DMS114 treated with DMSO at 0.1 percent for 48 hours (cell line): Measurements from ENCODE around the gene SNX33.
"Not testable (repeated sequence)": the region's sequence is repeated elsewhere in the genome, so short reads cannot be mapped to it uniquely, and the experiment has no call there.

ENCODE experiments used
- DNase-seq: peaks from one replicate; lab custom pipeline; 2025; ENCODE audit not compliant: unreplicated experiment; lab: John Stamatoyannopoulos, UW

The SNX33 gene, protein sequence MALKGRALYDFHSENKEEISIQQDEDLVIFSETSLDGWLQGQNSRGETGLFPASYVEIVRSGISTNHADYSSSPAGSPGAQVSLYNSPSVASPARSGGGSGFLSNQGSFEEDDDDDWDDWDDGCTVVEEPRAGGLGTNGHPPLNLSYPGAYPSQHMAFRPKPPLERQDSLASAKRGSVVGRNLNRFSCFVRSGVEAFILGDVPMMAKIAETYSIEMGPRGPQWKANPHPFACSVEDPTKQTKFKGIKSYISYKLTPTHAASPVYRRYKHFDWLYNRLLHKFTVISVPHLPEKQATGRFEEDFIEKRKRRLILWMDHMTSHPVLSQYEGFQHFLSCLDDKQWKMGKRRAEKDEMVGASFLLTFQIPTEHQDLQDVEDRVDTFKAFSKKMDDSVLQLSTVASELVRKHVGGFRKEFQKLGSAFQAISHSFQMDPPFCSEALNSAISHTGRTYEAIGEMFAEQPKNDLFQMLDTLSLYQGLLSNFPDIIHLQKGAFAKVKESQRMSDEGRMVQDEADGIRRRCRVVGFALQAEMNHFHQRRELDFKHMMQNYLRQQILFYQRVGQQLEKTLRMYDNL

DNA sequence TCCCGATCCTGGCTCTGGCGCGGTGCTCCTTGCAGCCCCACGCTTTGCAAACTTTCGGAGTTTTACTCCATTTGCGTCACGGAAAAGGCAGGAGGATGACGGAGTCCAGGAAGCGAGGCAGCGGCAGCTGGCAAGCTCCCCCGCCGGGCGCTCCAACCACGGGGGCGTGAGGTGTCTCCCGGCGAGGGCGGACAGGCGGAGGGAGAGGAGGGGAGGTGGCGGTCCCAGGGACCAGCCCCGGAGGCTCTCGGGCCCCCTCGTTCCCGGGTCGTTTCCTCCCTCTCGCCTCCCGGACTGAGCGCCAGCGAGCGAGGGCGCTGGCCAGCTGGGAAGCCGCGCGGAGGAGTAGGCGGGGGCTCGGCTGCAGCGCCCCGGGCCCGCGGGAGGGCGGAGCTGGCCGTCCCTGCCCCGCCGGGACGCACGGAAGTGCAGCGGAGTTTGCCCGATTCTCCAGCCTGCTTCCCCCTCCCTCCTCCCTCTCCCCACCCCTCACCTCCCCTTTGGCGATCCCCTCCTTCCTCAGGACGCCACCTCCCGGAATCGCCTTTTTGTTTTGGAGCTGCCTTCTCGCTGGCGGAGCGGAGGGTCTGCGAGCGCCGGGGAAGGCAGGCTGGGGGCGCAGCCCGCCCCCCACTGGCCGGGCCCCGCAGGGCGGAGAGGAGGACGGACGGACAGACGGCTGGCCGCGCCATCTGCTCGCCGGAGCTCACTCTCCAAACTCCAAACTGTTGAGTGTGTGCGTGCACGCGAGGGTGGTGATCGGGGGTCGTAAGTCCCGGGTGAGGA, at the start of gene SNX33:
Gene SNX33 (plus strand): TSS at position 543 of the 786 bp plus-strand sequence. CDS start 1,191 bp downstream, outside the sequence.
- DNase-seq: peak; percentile 61

DNA sequence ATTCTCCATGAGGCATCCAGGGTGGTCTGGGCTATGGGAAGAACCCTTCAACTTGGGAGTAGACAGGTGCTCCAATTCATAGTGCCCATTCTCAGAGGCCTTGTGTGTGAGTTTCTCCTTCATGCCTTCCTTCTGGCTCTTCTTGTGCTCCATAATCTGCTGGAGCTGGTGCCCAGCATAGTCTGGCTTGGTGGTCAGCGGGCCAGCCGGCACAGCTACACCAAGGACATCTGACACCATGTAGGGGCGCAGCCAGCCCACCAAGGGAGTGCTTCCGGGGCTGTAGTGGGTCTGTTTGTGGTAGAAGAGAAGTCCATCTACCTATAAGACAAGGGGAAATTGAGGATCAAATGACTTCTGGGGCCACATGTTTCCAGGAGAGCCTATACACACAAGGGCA, 49.4 kb upstream of the SNX33 start:
- no peak for DNase-seq

DNA sequence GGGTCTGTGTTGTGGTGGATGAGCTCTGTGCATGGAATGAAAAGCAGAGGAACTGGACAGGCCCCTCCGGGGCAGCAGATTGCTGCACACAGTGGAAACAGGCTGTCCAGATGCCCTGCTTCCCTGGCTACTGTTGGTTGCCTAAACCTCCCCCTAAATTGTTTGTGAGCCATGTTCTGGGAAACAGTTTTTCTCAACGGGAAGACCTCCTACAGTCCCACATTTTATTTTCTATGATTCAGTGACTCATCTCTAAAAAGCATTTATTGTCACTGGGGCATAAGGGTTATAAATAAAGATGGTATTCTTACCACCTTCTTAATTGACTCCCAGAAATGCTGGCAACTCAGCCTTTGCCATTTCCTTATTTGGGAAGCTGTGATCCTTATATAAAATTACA, 48.3 kb upstream of the SNX33 start:
- DNase-seq: no peak

DNA sequence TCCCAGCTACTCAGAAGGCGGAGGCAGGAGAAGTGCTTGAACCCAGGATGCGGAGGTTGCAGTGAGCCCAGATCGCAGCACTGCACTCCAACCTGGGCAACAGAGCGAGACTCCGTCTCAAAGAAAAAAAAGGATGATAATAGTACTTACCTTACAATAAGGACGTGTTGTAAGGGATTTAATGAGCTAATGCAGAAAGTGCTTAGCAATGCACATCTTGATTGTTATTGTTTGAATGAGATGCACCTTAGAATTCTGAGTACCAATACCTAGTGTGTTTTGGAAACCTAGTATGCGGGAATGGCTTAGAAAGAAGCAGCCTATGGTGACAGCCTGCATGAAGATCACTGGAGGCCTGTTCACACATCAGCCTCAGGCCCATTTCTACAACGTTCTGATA, 41.7 kb upstream of the SNX33 start:
- DNase-seq: no peak

DNA sequence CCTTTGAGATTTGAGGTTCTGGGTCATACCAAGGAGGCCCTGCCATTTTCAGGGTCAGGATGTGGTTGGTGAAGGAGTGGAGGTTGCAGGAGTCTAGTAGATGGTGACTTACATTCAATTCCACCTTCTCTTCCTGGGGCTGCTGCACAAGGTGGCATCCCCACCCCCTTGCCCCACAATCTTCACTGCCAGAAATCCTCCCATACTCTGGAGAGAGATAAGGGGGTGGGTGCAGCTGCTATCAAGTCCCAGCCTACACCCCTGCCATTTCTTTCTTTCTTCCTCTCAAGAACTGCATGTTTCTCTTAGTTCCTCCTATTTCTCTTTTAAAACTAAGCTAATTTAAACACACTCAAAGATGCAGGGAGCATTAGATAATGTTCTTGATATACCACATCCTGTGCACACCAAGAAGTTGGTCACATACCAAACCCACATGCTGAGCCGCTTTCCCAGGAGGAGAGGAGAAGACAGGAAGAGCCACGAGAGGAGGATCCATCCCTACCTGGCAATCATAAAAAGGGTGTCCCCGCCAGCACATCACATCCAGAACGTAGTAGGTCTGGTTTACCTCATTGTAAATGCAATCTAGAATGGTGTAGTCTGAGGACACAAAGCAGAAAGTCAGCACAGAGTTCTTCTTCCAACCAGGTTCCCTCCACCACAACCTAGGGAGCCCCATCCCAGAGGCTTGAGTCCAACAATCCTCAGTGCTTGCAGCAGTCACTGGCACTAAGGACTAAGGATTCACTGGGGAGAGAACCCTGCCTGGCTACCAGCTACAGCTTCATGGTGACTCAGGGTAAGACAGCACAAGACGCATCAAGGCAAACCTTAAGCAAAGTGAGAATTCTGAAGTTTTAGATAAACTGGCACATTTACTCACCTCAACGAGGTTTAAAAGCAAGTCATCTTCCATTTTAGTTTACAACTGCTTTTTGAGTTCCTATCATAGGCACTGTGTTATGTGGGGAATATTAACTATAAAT, 40.7 kb upstream of the SNX33 start:
- no peak for DNase-seq

DNA sequence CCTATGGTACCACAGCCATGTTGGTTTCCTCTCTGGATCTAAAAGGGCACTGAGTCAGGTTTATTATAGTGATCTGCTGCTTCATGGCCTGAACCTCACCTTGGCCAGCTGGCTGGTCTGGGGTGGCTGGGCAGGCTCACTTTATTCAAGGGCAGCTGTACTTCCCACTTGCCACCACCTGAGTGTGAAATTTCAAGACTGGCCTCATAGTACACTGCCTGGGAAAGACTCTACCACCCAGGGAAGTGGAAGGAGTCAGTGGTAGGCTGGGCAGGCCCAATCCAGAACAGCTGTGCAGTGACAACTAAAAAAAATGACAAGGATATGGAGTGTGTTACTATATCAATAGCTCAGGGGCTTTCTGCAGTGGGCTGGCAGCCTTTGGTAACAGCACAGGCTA, 30.9 kb upstream of the SNX33 start:
- DNase-seq: no peak

DNA sequence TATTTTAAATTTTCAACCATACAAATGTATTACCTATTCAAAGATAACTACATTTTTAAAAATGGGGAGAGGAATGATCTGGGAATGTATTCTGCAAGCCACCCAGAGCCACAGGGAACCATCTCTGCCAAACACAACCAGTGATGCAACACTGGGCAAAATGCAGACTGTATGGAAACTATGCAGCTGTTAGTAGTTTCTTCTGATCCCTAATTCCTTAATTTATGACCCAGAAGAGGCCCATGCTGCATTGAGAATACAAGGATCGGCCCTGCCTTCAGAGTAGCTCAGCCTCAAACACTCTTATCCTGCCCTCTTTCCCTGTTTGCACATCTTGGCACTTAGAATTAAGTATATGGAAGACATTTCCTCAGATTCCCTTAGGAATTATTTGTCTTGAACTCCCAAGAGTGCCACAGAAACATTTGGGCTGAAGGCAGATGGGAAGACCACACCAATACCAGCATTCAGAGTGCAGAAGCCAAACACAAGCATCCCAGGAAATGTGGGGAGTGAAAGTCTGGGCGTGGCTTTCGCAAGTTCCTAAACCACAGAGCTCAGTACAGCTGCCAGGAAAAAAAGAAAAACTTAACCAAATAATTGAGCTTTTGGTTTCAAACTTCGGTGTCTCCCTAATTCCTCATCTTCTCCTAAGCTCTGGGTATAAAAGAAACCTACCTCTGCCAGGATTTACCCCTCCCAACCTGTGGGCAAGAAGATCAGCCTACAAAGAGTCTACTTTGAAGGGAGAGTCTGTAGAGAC, 27.5 kb upstream of the SNX33 start:
- DNase-seq: no peak

DNA sequence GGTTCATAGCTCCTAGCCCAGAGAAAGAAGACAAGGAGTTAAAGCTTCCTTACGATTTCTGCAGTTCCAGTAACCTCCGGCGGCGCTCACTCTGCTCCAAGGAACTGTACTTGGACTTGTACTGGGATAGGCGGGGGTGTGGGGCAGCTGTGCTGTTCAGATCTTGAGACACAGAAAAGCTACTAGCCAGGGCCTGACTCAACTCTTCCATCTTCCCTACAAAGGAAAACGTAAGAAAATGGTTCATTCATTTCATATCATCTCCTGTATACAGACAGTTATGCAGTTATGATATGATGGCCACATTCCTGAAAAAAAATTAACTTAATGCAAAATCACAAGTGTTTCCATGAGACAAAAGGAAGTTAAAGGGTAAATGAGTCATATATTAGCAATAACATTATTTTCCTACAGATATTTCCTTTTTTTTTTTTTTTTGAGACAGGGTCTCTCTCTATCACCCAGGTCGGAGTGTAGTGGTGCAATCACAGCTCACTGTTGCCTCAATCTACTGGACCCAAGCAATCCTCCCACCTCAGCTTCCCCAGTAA, 26.8 kb upstream of the SNX33 start:
- DNase-seq: peak; percentile 37

DNA sequence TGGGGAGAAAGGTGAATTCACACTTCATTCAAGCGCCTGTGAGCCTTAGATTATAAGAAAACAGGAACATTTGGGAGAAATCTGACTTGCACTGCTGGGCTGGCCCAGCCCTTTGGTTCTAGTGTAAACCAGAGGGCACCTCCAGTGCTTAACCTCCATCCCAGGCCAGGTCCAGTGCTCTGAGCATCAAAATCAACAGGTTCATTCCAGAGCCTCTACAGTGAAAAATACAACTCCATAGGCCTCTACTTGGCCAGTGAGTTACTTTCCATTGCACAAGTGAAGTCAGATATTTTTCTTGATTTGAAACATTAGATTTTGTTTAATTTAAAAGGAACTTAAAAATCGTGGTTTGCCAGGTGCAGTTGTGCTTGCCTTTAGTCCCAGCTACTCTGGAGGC, 25.2 kb upstream of the SNX33 start:
- DNase-seq: no peak

DNA sequence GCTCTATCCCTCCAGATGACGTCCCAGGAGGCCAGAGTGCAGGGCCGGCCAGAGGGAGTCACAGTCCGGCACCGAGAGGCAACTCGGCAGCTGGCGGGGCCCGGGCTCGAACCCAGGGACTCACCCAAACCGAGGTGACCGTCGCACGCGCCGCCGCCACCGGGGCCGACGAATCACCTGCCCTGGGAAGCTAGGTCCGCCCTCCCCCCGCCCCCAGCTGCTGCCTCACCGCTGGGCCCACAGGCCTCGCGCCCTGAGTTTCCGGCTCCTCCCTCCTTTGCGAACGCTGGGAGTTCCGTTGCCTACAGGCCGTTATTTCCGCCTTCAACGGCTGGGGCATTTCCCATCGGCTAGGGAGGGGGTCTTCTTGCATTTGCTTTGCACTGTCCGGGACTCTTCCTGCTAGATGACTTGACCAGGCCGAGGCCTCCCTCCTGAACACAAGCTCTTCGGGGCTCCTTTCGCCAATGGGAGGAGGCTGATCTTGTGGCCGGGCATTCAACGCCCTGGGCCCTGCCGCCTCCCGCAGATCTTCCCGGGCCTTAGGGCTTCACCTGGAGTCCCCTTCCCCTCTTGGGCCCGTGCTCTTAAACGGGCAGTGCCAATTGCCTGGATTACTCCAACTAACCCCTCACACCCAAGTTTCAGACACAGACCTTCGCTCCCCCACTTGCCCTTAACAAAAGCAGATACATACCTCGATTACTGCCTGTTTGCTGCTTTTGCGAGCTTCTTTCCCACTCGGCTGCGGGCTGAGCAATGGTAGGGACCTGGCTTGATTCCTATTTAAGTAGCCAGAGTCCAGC, 22.0 kb upstream of the SNX33 start, which contains the start of gene SNUPN:
Gene SNUPN (minus strand): TSS at position 184 of the 806 bp plus-strand sequence. CDS start 4,674 bp downstream, outside the sequence.
- DNase-seq: peak; percentile 93

DNA sequence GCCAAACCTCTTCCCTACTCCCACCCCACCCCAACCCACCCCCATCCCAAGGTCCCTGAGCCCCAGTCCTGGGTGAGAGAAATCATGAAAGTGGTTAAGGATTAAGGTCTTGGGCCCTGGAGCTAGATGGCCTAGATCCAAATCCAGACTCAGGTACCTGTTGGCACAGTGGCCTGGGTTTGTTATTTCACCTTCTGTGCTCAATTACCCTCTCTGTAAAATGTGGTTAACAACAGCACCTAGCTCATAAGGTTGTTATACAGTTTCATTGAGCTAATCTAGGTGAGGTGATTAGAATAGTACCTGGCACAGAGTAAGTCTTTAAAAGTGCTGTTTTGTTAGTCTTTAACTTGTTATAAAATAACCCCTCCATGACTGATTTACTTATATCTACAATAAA, 15.8 kb upstream of the SNX33 start:
- no peak for DNase-seq

DNA sequence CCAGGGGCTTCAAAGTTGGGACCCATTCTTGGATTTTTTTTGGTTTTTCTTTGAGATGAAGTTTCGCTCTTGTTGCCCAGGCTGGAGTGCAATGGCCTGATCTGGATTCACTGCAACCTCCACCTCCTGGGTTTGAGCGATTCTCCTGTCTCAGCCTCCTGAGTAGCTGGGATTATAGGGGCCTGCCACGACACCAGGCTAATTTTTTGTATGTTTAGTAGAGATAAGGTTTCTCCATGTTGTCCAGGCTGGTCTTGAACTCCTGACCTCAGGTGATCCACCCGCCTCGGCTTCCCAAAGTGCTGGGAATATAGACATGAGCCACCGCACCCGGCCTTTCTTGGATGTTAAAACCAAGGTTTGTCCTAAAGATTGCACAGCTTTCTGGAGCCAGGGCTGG, 13.8 kb upstream of the SNX33 start:
- not testable (repeated sequence) for DNase-seq

DNA sequence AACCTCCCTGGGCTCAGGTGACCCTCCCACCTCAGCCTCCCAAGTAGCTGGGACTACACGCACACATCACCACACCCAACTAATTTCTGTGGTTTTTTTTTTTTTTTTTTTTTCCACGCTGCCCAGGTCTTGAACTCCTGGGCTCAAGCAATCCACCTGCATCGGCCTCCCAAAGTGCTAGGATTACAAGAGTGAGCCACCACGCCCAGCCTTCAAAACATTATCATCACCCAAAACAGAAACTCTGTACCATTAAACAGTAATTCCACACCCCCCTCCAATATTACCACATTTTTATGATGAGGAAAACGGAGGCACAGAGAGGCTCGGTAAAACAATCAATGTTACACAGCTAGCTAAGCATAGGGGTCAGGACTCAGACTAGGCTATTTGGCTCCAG, 11.7 kb upstream of the SNX33 start:
- DNase-seq: no peak

DNA sequence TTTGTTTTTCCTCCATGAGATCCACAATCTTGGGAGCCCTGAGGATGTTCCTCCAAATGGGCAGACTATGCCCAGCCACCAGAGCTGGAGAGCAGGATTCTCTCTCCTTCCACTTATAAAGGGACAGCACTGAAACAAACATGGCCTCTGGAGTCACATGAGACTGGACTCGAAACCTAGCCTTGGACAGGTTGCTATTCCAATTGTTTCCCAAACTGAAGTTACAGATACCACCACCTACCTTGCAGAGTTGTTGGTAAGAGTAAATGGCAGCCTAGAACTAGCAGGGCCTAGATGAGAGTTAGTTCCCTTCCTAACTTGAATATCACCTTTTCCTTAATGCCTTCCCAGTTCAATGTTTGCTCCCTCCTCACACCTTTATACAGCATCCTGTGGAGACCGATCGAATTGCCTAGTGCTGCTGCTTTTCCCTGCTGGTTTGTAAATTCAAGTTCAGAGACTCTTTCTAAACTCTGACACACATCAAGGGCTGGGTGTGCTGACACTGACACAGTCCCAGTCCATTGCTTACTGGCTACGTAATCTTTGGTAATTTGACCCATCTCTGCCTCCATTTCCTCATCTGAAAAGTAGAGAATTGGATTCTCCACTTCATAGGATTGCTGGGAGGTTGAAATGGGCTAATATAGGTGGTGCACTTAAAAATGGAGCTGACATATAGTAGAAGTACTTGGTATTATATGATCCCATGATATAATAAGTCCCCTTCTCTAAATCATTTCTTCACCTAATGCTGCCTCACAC, 10.3 kb upstream of the SNX33 start:
- no peak for DNase-seq

DNA sequence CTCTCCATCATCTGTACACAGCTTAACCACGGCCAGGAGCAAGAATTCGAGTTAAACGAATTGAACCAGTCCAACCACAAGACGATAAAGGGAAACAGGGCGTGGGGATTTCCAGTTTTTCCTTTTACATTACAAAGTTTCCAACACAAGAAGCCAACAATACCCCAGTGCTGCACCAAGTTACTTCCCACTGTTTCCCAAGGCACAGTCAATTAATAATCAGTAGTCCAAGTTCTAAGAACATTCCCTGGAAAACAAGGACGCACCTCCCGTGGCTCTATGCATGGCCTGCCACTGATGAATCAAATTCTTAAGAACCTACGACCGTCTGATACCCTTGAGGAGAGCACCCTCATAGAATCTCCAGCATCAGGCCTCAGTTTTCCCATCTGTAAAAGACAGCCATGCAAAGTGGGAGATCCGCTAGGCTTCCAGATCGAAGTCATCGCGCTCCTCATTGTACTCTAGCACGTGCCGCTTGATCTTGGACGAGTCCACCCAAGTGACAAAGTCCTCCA, 8.5 kb upstream of the SNX33 start:
- DNase-seq: peak; percentile 33

DNA sequence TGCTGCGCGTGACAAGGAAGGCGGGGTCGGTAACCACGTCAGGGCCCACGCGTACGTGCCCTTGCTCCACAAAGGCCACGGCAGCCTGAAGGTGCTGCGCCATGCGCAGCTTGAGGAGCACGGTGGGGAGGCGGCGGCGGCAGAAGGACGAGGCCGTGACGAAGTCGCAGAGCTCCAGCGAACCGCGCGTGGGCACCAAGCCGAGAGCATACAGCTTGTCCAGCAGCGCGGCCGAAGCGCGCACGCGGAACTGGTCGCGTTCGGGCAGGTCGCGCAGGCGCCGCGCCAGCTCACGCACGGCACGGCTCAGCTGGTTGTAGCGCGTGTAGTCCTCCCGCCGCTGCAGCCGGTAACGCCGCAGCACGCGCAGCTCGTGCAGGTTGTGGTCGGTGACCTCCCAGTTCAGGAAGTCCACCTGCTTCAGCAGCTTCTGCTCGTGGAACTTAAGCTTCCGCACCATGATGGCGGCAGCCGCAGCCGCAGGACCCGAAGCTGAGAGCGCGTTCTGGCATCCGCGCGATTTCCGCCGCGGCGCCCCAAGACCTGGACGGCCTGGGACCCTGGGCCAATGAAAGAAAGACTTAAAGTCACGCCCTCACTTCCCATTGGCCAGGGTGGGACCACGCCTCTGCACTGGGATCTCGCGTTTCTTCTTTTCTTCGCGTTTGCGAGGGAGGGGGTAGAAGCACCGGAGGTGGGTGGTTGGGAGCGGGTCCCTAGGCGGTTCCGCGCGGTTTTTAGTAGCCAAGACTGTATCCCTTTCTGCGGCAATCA, 7.8 kb upstream of the SNX33 start, which contains the start of gene IMP3:
Gene IMP3 (minus strand): TSS at position 516 of the 774 bp plus-strand sequence. CDS start 56 bp downstream, at position 460.
- peak; percentile 99 for DNase-seq
